Vagina (tissue), 2 donors: ENCODE results near the gene AHNAK. TPM values are rescaled to one million over a fixed set of nuclear protein-coding genes. Genes with fewer than 3 reads are reported as not detected.
A peak's percentile ranks its signal among the peaks of the same experiment; 100 is the strongest.

Source experiments
- DNase-seq, 2 donors: peaks; one replicate each; pipeline ENCODE4 v3.0.0-alpha.2; 2017; ENCODE audit errors: extremely low spot score in 2 of 2
- H3K27ac ChIP-seq: fragments of 200-600 bp; sonication (generic); one replicate; pipeline ENCODE4 v1.5.1; 2019
- H3K27me3 ChIP-seq: fragments of 200-600 bp; sonication (generic); one replicate; pipeline ENCODE4 v1.5.1; 2019
- H3K36me3 ChIP-seq, 2 donors: fragments of 200-600 bp; sonication (generic); one replicate each; pipeline ENCODE4 v1.5.1; 2017 to 2019
- H3K4me1 ChIP-seq: fragments of 200-600 bp; sonication (generic); one replicate; pipeline ENCODE4 v1.5.1; 2019
- H3K4me3 ChIP-seq, 2 donors: fragments of 200-600 bp; sonication (generic); 1 replicate in 1 of 2; 2 replicates in 1 of 2; pipeline ENCODE4 v1.5.1; 2016 to 2019
- H3K9me3 ChIP-seq: fragments of 200-600 bp; sonication (generic); one replicate; pipeline ENCODE4 v1.5.1; 2019
- POLR2A ChIP-seq, 2 donors: fragments of 450-650 bp; IDR thresholded peaks; one replicate each; pipeline ENCODE4 v1.6.1; 2017; ENCODE audit warnings: antibody characterized with exemption in 2 of 2, mild to moderate bottlenecking in 2 of 2, moderate library complexity in 2 of 2
- POLR2AphosphoS5 ChIP-seq, 2 donors: sonication (generic); formaldehyde crosslinking; IDR thresholded peaks; one replicate each; pipeline ENCODE4 v1.9.0; 2017; ENCODE audit warnings: antibody characterized with exemption in 2 of 2, mild to moderate bottlenecking in 2 of 2, low read depth in 1 of 2; ENCODE audit not compliant: insufficient read depth in 1 of 2
- intact Hi-C: fragments of 100-400 bp; cut with DNase I; formaldehyde crosslinking; loops from one replicate; pipeline ENCODE4 v1.15.1; 2023
- total RNA-seq: library from RNA; depleted of rRNA; stranded (reverse); fragments of >200 nt; gene quantifications from one replicate; pipeline ENCODE4 v1.2.3, GENCODE V29; 2016
- TF ChIP-seq, protein P1 (sequence below), 3 experiments: fragments of 450-650 bp in 2 of 3; fragments of 200-600 bp in 1 of 3; sonication (generic) in 1 of 3; IDR thresholded peaks; one replicate each; pipeline ENCODE4 v1.5.1; 2017 to 2019; ENCODE audit warnings: antibody characterized with exemption in 3 of 3, mild to moderate bottlenecking in 2 of 3, moderate library complexity in 2 of 3

AHNAK gene
- total RNA-seq, 1 donor from 2014 or later = 828 TPM

DNA sequence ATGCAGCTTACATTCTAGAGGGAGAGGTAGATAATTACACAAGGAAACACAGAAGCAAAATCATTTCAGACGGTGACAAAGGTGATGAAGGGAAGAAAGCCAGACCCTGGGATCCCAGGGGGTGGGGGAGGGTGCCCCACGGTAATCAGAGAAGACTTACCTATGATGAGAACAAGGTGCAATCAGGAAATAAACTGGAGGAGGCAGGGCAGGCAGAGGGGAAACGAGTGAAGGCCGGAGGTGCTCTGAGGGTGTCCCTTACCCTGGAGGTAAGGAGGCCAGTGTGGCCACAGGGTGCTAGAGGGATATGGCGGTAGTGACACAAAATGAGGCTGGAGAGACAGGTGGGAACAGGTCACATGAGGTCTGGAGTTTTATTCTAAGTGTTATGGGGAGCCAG lies 141.7 kb downstream of the AHNAK start:
- TF ChIP-seq, protein P1, sequence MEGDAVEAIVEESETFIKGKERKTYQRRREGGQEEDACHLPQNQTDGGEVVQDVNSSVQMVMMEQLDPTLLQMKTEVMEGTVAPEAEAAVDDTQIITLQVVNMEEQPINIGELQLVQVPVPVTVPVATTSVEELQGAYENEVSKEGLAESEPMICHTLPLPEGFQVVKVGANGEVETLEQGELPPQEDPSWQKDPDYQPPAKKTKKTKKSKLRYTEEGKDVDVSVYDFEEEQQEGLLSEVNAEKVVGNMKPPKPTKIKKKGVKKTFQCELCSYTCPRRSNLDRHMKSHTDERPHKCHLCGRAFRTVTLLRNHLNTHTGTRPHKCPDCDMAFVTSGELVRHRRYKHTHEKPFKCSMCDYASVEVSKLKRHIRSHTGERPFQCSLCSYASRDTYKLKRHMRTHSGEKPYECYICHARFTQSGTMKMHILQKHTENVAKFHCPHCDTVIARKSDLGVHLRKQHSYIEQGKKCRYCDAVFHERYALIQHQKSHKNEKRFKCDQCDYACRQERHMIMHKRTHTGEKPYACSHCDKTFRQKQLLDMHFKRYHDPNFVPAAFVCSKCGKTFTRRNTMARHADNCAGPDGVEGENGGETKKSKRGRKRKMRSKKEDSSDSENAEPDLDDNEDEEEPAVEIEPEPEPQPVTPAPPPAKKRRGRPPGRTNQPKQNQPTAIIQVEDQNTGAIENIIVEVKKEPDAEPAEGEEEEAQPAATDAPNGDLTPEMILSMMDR (IDR thresholded peaks at IDR 0.05) = no peak
- TF ChIP-seq POLR2A (IDR thresholded peaks at IDR 0.05) (no peak), POLR2AphosphoS5 (IDR thresholded peaks at IDR 0.05; ENCODE audit: insufficient read depth in 1 of 2, low read depth in 1 of 2) (no peak)
- Histone ChIP-seq H3K4me3 (no peak overlapping the region), H3K9me3 (no peaks in the 10 kb centered on the region), H3K27ac (no peak overlapping the region), H3K4me1 (peaks cover 50% of the 10 kb centered on the region), H3K36me3 (no peaks in the 10 kb centered on the region), H3K27me3 (no peaks in the 10 kb centered on the region)
- no peak for DNase-seq
- intact Hi-C loops = no loop called here

DNA sequence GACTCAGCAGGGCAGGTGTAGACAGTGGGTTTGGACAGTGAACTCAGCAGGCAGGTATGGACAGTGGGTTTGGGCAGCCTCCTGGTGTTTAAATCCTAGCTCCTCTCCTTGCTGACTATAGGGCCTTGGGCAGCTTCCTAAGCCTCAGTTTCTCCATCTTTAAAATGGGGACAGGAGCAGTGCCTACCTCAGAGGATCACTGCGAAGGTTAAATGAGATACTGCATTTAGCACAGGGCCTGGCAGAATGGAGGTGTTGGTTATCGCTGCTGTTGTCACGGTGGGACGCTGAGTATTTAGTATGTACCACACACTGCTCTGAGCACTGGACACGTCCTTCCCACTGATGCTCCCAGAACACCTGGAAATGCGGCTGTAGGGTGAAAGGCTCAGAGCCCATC lies 142.2 kb downstream of the AHNAK start:
- Histone ChIP-seq H3K4me3 (no peak overlapping the region), H3K36me3 (no peaks in the 10 kb centered on the region), H3K4me1 (peaks cover 55% of the 10 kb centered on the region), H3K27ac (no peak overlapping the region), H3K27me3 (no peaks in the 10 kb centered on the region), H3K9me3 (no peaks in the 10 kb centered on the region)
- no peak for DNase-seq
- TF ChIP-seq POLR2A (IDR thresholded peaks at IDR 0.05) = no peak
- TF ChIP-seq, protein P1 (IDR thresholded peaks at IDR 0.05) = no peak
- TF ChIP-seq POLR2AphosphoS5 (IDR thresholded peaks at IDR 0.05; ENCODE audit: insufficient read depth in 1 of 2, low read depth in 1 of 2) = no peak
- intact Hi-C loops = no loop called here

DNA sequence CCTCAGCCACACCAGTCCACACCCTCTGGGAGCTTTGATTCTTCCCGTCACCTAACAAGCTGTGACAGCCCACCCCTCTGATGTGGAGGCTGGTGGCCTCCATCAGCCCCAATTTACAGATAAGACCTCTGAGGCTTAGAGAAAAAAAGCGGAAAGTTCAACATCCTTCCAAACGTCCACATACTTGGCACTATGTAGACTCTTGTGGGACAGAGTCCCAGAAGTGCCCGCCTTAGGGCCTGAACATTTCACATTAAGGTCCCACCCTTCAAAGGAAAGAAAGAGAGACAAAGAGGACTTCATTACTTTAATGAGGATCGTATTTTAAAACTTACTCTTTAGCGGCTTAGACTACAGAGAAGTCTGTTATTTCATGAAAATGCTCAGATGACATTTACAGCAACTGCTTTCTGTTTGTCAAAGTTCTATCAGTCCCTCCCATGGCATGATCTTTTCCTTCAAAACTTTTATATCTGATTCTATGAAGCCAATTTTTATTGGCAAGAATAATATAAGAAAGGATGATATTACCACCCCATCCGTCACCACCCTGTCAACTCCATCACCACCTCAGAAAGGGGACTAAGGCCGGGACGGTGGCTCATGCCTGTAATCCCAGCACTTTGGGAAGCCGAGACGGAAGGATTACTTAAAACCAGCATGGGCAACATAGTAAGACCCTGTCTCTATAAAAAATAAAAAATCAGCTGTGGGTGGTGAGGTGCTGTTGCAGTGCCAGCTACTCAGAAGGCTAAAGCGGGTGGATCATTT lies 143.5 kb downstream of the AHNAK start:
- TF ChIP-seq POLR2AphosphoS5 (IDR thresholded peaks at IDR 0.05; ENCODE audit: insufficient read depth in 1 of 2, low read depth in 1 of 2) = no peak
- TF ChIP-seq, protein P1 (IDR thresholded peaks at IDR 0.05) = no peak
- no peak for TF ChIP-seq POLR2A (IDR thresholded peaks at IDR 0.05)
- peaks cover 67% of the 10 kb centered on the region for H3K4me1 ChIP-seq
- H3K9me3 ChIP-seq = no peaks in the 10 kb centered on the region
- no peaks in the 10 kb centered on the region for H3K36me3 ChIP-seq
- no peak for DNase-seq
- H3K27ac ChIP-seq = peak overlapping the region; percentile 87
- no peaks in the 10 kb centered on the region for H3K27me3 ChIP-seq
- H3K4me3 ChIP-seq = no peak overlapping the region
- intact Hi-C loops = no loop called here

DNA sequence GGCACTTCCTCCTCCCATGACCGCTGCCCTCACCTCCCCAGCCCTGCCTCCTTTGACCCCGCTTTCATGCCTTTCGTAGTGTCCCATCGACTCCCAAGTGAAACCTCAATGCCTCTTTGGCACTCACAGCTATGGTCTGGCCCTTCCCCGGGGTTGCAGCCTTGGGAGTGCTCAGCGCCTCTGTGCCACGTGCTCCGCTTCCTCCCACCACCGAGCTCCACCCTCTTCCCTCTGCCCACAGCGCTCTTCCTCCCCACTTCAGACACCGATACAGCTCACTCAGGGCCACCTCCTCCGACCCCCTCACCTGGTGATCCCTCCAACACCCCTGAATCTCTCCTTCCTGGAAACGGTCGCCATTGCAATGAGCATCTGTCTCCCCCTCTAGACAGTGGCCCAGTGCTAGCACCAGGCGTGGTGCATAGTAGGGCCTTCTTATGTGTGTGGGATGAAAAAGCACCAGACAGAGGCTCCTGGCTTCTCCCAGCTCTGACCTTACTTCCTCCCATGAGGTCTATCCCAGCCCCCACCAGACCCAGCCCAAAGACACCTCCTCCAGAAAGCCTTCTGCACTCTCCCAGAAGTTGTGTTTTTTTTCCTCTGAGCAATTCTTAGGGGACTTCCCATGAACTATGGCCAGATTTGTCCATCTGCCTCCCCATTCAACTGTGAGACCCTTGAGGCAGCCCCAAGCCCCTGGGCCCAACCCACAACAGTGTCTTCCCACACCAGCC lies 144.2 kb downstream of the AHNAK start:
- H3K27me3 ChIP-seq = no peaks in the 10 kb centered on the region
- H3K4me1 ChIP-seq = peaks cover 75% of the 10 kb centered on the region
- peak in 1 of 2 donors; percentile 70 for TF ChIP-seq POLR2AphosphoS5 (IDR thresholded peaks at IDR 0.05; ENCODE audit: insufficient read depth in 1 of 2, low read depth in 1 of 2)
- TF ChIP-seq, protein P1 (IDR thresholded peaks at IDR 0.05) = no peak
- no peaks in the 10 kb centered on the region for H3K36me3 ChIP-seq
- H3K4me3 ChIP-seq = peak overlapping the region in 1 of 2 donors; percentile 21
- intact Hi-C loops = no loop called here
- no peak for DNase-seq
- H3K27ac ChIP-seq = peak overlapping the region; percentile 87
- no peaks in the 10 kb centered on the region for H3K9me3 ChIP-seq

DNA sequence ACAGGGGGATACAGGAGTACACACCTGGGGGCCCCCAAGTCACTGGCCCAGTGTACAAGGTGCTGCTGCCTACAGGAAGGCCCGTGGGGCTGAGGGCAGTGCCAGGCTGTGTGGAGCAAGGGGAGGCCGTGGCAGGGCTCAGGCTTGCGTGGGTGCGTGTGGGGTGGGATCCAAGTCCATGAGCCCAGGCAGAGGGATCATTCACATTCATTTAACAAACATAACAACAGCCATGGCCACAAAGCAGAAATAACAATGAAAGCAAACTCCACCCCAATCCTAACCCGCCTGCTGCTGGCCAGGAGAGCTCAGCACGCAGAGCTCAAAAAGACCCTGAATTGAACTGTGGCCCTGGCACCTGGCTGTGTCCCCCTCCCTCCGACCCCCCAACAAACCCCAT lies 144.8 kb downstream of the AHNAK start:
- Histone ChIP-seq H3K27me3 (no peaks in the 10 kb centered on the region), H3K36me3 (no peaks in the 10 kb centered on the region), H3K4me1 (peaks cover 81% of the 10 kb centered on the region), H3K27ac (peak overlapping the region; percentile 87), H3K4me3 (peak overlapping the region in 1 of 2 donors; percentile 21), H3K9me3 (no peaks in the 10 kb centered on the region)
- intact Hi-C loops = no loop called here
- TF ChIP-seq POLR2A (IDR thresholded peaks at IDR 0.05) (no peak), POLR2AphosphoS5 (IDR thresholded peaks at IDR 0.05; ENCODE audit: insufficient read depth in 1 of 2, low read depth in 1 of 2) (no peak)
- TF ChIP-seq, protein P1 (IDR thresholded peaks at IDR 0.05) = no peak
- no peak for DNase-seq
